NT2/D1 (cell line): Measurements from ENCODE around the gene SCML1.

Source experiments
- SUZ12 ChIP-seq: IDR thresholded peaks from 2 replicates; pipeline ENCODE4 v1.6.1; 2011; ENCODE audit not compliant: insufficient read length, insufficient read depth; ENCODE audit errors: extremely low read depth
- ZNF274 ChIP-seq: IDR thresholded peaks from 2 replicates; pipeline ENCODE4 v1.6.1; 2011; ENCODE audit warnings: mild to moderate bottlenecking, low read depth, low read length

DNA sequence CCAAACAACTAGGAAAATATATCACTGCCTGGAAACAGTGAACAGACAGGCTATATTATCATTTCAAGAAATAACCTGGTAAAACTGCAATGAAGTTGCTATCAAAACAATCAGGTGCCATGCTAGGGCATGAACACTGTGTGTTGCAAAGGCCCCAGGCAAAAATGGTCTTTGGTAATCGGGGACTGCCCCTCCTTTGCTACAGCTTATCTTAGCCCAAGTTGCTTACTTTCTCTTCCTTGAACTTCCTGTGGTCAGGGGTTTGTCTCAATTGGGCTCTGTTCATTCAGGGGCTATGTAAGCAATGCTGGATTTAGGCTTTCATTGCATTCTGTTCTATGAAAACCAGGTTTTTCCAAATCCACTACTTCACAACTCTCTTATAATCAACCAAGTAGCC lies 30.4 kb downstream of the SCML1 start:
- TF ChIP-seq SUZ12 (no peak), ZNF274 (no peak)
